Activated CD8-positive, alpha-beta memory T cell treated with anti-CD3 and anti-CD28 coated beads for 48 hours (primary cell): ENCODE measurements around the gene SLC35C1.

Experiments used
- DNase-seq, 3 experiments: peaks; one replicate each; pipeline ENCODE4 v3.0.0-alpha.2; 2020; ENCODE audit warnings: low read depth in 2 of 3, low spot score in 2 of 3

Gene SLC35C1

DNA sequence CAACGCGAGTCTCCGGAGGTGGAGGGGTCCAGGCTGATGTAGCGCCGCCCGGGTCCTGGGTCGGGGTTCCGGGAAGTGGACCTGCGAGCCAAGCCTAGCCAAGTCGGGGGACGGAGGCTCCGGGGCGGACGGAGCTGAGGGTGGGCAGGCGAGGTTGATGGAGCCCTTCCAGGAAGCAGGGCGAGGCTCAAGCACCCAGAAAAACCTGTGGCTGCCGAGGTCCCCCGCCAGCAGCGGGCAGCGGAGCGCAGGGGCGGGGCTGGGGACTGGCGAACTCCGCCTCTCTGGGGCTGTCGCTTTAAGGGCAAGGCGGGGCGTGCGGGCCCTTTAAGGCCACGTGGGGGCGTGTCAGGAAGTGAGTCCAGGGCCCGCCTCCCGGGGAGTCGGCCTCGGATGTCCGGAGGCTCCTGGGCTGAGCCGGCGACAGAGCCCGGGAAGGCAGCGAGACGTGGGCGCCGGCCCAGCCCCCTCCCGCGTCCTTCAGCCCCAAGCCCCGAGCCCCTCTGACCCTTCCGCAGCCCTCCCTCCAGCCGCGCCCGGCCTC, at the start of gene SLC35C1:
SLC35C1 (plus strand) TSS at position 389 of the 544 bp plus-strand sequence. CDS start 653 bp downstream, outside the sequence.
- peak; percentile 84 to 91 (median 89) for DNase-seq

DNA sequence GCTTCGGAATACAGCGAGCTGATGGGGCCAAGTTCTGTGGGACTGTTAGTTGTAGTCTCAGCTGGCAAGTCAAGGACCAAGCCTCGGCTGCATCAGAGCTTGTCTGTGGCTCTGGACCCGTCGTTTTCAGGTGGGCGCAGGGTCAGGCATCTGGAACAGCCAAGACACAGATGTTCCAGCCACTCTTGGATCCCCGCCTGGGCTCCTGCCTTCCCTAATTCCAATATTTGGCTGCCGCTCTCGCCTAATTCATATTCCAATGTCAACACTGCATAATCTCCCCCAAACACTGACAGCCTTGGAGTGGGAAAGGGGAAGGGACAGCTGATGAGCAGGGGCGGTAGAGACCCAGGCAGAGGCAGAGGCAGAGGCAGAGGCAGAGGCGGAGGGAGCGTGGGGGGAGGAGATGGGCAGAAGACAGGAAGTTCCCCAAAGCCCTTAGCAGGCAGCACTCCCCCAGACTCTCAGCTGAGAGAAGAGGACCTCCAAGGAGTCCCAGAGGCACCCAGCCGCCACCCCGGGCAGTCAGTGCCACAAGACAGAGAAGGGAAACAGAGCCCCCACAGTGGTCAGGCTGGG, 49.6 kb upstream of the SLC35C1 start:
- DNase-seq: no peak

DNA sequence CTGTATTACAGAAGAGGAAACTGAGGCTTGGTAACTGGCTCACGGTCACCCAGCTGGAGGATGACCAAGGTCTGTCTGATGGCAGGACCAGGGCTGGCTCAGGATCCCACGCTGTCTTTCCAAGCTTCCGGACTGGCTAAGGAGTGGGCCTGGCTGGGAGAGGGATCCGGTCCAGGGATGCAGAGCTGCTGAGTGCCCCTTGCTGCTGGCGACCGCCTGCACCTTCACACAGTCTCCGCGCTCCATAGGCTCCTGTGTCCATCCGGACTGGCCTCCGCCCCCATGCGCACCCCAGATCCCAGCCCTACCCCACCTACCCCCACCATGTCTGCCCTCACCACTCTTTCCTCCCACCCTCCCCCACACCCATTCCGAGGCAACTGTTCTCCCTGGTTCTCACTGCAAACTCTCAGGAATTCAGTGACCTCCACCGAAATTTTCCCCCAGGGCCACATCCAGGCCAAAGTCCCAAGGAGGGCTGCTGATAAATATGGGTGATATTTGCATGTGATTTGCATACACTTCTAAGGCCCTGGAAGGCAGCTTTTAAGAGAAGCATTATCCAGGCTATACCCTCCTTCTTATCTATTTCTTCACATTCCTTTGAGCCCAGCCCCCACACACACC, 48.5 kb upstream of the SLC35C1 start:
- no peak for DNase-seq

DNA sequence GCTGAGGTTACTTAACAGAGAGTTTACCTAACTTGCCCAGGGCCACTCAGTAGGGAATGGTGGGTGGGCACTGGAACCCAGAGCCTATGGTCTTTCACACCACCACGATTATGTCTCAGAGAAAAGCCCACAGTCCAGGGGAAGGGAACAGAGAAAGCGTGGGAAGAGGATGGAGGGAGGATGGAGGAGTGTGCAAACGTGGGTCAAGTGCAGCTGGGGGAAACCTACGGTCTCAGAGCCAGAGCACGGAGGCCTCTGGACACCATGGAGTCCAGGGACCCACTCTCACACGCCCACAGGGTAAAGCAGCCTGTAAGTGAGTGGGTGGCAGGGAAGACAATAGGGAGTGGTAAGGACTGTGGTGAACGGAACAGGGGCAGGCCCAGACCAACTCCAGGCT, 47.3 kb upstream of the SLC35C1 start:
- DNase-seq: no peak

DNA sequence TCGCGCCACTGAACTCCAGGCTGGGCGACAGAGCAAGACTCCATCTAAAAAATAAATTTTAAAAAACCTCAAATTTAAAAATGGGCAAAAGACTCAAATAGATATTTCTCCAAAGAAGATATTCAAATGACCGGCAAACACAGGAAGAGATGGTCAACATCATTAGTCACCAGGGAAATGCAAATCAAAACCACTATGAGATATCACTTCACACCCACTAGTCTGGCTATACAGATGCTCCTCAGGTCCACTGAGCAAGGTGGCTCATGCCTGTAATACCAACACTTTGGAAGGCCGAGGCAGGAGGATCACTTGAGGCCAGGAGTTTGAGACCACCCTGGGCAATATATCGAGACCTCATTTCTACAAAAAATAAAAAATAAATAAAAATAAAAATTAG, 43.3 kb upstream of the SLC35C1 start:
- DNase-seq: no peak

DNA sequence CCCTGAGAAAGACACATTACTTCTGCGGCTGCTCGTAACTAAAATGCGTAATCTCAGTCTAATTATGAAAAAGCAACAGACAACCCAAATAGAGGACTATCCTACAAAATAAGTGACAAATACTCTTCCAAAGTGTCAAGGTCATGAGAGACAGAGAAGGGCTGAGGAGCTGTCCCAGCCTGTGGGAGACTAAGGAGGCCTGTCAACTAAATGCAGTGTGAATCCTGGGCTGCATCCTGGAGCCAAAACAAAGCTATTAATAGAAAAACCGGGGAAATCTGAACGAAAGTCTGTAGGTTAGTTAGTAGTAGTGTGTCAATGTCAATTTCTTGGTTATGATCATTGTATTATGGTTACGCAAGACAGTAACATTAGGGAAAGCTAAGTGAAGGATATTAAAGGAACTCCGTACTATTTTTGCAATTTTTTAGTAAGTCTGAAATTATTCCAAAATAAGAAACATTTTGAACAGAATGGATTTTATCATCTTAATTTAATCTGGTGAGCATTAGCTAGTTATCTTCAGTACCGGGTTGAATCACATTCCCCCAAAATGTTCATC, 39.8 kb upstream of the SLC35C1 start:
- no peak for DNase-seq

DNA sequence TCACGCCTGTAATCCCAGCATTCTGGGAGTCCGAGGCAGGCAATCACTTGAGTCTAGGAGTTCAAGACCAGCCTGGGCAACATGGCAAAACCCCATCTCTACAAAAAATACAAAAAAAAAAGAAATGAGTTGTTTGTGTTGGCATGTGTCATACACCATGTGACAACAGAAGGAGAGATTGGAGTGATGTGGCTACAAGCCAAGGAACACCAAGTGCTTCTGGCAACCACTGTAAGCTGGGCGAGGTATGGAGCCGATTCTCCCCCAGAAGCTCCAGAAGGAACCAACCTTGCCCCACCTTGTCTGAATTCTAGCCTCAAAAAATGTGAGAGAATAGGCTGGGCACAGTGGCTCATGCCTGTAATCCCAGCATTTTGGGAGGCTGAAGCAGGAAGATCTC, 39.1 kb upstream of the SLC35C1 start:
- no peak for DNase-seq

DNA sequence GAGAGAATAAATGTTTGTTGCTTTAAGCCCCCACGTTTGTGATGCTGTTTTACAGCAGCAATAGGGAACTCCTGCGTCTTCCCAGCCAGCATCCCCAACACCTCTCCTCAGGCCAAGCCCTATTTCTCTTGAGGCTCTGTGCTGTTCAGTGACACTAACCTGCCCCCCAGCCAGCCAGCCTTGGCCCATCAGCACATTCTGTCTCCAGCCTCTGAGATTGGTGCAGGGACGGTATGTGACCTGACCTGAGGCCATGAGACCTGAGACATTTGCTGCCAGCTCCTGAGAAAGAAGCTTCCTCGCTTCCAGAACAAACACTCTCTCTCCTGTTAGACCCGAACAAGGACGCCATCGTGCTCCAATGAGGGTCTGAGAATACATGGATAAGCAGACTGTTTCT, 38.5 kb upstream of the SLC35C1 start:
- no peak for DNase-seq

DNA sequence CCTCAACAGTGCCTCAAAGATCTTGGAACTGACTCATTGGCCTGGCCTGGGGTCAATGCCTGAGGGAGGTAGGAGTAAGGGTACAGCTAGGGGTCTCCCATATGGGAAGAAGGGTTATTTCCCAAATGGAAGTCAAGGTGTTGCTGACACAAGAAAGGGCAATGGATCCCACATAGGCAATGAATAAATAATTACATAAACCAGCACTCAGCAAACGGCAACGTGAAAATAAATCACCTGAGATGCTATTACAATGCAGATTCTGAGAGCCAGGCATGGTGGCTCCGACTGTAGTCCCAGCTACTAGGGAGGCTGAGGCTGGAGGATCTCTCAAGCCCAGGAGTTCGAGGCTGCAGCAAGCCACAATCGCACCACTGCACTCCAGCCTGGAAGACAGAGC, 36.5 kb upstream of the SLC35C1 start:
- no peak for DNase-seq

DNA sequence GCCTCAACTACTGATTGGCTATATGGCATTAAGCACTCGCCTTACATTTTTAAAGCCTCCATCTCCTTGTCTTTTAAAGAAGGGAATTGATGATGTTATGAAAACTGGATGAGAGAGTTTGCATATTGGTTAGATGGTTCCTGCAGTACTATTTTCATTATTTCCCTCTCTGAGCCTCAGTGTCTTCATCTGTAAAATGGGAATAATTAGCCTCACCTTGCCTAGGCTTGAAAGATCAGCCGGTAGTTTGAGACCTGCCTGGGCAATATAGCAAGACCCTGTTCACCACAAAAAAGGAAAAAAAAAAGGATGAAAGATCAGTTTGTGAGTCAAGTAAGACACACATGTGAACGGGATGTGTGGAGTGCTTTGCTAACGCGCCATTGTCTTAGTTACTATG, 35.0 kb upstream of the SLC35C1 start:
- no peak for DNase-seq

DNA sequence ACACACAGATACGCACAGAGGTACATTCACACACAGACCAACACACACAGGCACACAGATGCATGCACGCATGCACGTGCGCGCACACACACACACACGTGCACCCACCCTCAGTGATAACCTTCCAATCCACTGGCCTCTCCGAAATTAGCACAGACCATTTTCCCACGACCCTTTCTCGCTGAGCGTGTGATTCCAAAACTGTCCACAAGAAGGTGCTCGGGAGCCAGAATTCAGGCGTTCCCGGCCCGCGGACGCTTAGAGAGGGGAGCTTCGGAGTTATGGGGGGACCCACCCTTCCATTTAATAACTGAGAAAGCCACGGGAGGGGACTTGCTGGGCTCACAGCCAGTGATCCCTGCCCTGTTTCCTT, 33.8 kb upstream of the SLC35C1 start:
- DNase-seq: peak; percentile 24 to 66 (median 62)

DNA sequence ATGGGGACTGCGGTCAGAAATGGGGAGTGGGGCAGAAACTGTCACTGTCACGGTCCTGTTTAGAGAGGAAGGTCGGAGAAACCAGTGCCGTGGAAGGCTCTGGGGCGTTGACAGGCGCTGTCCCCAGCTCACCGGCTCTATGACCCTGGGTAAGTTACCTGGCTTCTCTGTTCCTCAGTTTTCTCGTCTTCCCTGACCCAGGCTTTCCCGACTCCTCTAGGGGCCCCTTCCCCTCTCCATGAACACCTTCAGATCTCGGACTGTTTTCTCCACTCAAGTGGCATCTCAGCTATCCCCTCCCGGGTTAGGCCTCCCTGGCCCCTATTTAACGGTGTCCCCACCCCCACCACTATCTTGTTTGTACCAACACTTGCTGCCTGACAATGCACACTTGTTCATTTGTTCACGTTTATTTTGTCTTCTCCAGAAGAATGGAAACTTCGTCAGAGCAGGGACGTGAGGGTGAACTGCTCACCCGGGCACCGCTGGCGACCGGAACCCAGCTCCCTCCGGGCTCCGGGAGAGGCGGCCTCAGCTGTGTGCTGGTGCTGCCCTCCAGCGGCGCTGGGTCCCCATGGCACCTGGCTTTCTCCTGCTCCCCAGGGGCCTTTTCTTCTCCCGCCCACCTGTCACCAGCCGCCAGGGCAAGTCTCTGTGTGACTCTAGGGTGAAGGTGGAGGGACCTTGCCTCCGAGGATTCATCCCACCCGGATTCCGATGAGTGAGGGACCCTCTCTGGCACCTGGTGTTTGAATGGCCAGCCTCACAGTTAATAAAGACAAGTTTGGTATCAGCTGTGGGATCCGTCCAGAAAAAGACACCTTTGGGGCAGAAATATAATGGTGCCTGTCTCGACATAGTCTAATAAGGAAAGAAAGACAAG, 33.1 kb upstream of the SLC35C1 start:
- peak; percentile 56 to 78 (median 76) for DNase-seq

DNA sequence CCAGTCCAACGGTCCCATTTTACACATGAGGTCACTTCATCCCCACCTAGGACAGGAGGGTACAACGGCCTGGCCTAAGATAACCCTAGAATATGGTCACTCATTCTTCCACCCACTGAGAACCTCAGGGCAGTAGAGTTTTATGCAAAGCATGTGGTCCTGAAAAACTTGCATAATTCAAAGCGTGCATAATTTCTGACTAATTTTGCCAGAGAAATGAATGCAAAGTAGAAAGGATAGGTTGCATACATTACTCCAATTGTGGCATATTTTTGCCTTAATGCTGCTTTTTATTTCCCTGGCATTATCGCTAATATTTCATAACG, 32.5 kb upstream of the SLC35C1 start:
- no peak for DNase-seq

DNA sequence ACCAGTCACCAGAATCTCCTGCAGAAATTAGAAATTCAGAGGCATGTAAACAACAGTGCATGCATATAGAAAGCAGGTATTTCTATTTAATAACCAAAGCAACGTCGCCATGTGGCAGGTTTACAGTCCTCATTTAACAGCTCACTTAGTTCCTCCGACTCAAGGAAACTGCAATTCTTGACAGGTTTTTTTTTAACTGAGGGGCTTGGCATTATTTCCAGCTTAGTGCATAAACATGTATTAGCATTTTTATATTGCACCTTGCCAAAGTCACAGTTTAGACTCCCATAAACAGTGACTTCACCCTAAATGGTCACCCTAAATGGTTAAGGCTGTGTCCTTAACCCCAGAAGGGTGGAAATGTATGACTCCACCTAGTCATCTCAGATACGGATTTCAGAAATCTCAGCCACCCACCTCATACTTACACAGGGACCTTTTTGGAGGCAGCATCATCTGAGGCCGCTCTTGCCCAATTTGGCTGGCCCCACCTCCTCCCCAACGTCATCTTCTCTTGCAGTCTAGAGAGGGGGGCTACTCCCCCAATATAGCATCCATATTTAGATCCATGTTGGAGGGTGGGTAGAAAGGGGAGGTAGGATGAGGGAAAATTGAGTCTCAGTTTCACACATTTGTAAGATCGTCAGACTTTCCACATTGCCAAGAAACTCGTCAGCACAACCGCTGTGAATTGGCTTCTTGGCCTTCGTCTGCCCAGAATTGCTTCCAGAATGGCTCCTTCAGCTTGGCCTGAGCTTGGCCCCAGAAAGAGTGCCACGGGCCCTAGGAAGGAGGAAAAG, 31.8 kb upstream of the SLC35C1 start:
- DNase-seq: no peak

DNA sequence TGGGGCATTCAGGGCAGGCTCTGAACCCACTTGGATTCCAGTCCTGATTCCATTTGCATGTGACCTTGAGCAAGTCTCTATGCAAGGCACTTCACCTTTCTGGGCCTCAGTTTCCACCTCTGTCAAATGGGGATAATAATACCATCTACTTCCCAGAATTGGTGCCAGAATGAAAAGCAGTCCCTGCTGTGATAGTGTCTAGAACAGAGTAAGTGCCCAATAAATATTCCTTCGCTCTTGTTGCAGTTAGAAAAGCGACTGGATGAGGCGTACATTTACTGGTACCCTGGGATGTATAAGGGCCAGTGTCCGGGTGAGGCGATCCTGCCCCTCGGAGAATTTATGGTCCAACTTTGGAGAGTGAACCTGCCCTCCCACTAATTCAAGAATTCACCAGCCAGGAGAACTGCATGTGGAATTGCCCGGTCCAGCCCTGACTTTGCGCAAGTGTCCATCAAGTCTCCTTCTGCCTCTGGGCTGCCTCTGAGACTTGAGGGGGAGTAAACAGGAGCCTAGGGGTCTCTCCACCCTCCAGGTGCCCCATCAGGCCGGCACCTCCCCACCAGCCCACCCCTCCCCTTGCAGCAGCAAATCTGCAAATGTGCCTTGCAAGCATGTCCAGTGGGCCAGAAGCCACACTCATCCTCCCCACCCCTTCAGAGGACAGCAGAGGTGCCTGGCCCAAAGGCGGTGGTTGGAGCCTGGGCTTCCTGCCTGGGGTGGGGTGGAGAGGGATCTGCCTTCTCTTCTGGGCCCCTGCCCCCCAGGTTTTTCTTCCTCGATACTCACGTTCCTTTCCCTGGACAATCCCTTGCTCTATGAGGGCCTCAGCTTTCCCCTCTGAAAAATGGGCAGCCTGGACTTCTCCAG, 30.9 kb upstream of the SLC35C1 start:
- DNase-seq: no peak

DNA sequence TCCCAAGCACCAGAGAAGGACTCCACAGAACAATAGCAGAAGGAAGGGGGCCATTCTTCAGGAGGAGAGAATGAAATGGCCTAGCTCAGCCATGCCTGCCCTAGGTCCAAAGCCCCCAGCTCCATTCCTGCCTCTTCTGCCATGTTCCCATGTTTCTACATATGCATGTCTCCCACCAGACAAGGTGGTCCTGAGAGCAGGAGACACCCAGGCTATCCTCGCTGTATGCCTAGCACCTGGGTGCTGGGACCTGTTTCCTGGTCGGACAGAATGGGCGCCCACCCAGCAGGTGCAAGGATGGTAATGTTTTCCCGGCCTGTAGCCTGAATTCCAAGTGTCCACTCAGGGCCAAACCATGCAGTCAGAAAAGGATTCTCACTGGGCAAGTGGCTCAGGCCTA, 30.2 kb upstream of the SLC35C1 start:
- DNase-seq: no peak

DNA sequence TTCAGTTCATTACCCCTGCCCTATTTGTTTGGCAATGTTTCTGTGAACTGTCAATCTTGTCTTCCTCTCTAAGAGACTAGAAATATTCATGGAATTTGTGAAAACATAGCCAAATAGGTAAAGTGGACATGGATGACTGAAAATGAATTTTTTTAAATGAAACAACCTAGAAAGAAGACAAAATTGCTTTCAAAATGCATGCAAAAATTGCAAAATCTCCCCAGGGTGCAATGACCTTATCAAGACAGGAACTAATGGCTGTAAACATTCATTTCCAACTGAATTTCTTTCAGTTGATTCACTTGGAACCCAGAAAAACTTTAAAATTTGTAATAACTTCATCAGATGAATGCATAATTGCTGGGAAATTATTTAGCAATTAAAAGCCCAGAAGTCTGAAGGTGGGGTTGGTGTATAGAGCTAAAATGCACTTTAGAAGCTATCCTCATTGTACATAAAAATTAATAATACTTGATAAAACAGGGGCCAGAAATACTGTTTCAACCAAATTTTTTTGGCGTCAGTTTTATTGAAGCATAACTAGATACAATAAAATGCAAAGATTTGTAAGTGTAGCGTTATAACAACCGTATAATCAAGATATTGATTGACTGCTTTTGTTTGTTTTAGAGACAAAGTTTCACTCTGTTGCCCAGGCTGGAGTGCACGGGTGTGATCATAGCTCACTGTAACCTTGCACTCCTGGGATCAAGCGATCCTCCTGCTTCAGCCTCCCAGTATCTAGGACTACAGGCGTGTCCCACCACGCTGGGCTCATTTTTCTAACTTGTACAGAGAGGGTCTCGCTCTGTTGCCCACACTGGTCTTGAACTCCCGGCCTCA, 27.6 kb upstream of the SLC35C1 start:
- DNase-seq: no peak

DNA sequence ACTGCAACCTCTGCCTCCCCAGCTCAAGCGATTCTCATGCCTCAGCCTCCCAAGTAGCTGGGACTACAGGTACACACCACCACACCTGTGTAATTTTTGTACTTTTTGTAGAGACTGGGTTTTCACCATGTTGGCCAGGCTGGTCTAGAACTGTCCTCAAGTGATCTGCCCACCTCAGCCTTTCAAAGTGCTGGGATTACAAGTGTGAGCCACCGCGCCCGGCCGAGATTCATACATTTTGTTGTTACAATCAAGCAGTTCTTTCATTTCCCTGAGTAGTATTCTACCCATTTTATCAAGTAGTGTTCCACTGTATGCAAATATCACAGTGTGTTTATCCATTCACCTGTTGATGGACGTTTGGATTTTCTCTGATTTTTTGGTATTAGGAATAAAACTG, 26.6 kb upstream of the SLC35C1 start:
- no peak for DNase-seq

DNA sequence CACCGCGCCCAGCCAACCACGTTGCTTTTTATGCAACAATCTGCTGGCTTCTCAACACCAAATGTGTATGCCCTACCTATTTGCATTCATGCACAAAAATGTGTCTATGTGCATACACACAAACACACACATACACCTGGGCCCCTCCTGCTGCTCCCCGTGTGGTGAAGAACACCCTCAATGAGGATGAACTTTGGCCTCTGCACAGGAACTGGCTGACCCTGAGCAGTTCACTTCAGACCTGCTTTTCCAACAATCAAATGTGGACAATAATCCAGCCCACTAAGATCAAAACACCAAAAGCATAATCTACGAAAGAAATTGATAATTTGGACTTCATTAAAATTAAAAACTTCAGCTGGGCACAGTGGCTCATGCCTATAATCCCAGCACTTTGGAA, 25.3 kb upstream of the SLC35C1 start:
- no peak for DNase-seq
